Choroid plexus epithelial cell (primary cell): ENCODE measurements around the gene MUC6.

Source experiments
- DNase-seq: peaks from one replicate; pipeline ENCODE4 v3.0.0-alpha.2; 2010; ENCODE audit warnings: low read depth
- H3K4me3 ChIP-seq: 2 replicates; pipeline ENCODE4 v1.5.1; 2011; ENCODE audit warnings: low read depth, mild to moderate bottlenecking, control low read depth, low read length, moderate library complexity
- CTCF ChIP-seq: conservative IDR thresholded peaks from 2 replicates; pipeline ENCODE4 v1.5.1; 2011; ENCODE audit warnings: low read depth, mild to moderate bottlenecking, control low read depth, inconsistent platforms, low read length, moderate library complexity

MUC6 gene

GRCh38 chr11:1030086-1030485, 6.4 kb downstream of the MUC6 start:
- TF ChIP-seq CTCF, result no peak
- no peak overlapping the region for H3K4me3 ChIP-seq
- no peak for DNase-seq

DNA sequence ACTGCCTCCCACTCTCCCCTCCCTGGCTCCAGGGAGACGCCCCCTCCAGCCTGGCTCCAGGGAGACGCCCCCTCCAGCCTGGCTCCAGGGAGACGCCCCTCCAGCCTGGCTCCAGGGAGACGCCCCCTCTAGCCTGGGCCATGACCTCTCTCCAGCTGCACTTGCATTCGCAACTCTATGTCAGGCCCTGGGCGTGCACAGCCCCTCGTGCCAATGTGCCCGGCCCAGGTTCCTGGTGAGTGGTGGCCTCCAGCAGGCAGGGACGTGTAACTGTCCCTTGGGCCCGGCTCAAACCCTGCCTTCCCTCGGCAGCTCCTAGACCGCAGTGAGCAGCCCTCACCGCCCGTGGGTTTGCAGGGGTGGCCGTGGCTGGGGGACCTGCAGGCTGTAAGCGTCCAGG, 6.9 kb downstream of the MUC6 start:
- no peak for TF ChIP-seq CTCF
- H3K4me3 ChIP-seq, result no peak overlapping the region
- DNase-seq, result no peak

DNA sequence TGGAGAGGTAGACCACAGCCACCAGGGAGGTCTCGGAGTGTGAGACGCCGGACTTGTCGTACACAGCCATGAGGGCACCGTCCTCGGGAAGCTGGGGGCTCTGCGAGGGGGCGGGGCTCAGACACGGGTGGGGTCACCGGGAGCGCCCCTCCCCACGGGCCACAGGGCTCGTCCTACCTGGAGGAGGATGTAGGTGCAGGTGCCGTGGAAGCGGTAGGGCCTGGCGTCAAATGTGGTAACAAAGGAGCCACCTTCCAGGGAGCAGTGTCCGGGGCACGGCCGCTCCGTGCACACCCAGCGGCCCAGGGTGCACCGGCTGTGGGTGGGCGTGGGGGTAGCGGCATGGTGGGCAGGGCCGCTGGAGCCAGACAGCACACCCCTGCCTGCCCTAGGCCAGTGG, 7.5 kb downstream of the MUC6 start:
- TF ChIP-seq CTCF, result no peak
- no peak overlapping the region for H3K4me3 ChIP-seq
- DNase-seq, result no peak

DNA sequence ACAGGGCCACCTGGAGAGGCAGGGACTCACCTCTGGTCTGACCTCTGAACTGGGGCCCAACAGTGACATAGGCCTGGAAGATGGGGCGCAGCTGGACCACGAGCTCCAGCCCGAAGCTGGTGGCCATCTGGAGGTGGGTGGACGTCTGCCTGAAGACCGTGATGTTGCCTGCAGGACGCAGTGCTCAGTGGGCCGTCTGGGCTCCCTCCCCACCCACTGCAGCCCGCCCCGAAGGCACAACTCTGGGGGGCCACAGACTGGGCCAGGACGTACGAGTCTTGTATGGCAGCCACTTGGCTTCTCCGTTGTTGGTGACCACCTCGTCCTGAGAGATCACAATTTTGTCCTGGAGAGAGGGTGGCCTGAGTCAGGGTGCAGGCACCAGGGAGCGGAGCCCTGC, 7.9 kb downstream of the MUC6 start:
- no peak overlapping the region for H3K4me3 ChIP-seq
- no peak for TF ChIP-seq CTCF
- DNase-seq, result no peak

DNA sequence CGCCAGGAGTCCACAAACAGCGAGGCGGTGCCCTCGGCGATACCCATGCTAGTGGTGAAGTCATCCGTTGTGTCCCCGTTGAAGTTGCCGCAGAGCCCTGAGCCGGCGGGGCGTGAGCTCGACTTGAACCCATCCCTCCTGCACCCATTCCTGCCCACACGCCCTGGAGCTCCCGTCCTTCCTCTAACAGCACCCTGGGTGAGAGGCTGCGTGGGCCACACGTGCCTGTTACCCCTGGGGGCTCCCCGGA, 8.3 kb downstream of the MUC6 start:
- TF ChIP-seq CTCF, result no peak
- DNase-seq, result no peak
- H3K4me3 ChIP-seq, result no peak overlapping the region

DNA sequence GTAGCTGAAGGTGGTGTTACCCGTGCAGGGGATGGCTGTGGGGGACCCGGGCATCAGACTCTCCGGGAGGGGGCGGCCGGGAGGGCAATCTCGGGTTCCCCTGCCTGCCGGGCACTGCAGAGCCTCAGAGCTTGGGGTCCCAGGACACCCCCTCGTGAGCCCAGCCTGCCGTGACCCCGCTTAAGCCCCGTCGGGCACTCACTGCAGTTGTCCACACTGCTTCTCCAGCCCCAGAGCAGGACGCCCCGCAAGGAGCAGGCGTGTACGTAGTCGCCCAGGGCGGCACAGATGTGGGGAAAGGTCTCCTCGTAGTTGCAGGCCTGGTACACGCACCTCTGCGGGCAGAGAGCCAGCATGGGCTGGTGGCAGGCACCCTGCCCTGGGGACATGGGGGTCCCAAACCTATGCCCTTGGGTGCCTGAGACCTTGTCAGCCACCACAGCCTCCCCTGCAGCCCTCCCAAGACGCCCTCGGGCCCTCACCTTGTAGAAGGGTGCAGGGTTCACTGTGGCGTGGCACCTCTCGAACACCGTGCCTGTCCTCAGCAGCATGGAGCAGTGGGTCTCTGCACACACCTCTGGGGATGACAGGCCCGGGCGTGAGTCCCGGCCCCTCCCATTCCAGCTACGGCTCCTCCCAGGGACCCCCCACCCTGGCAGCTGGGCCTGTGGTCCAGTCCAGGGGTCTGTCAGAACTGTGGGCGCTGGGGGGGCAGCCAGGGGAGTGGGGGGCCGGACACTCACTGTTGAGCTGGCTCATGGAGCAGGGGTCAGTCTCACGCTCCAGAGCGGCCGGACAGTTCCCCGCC, 8.8 kb downstream of the MUC6 start:
- no peak overlapping the region for H3K4me3 ChIP-seq
- no peak for TF ChIP-seq CTCF

More for the DNA sequence above, 8.8 kb downstream of the MUC6 start:
- no peak for DNase-seq
